Measurements from ENCODE around the gene PAPPA2.

The PAPPA2 gene

GRCh38 chr1:176499671-176500070 is 36.7 kb downstream of the PAPPA2 start:
- no peak for DNase-seq

GRCh38 chr1:176501599-176501998 is 38.6 kb downstream of the PAPPA2 start:
- DNase-seq: no peak

DNA sequence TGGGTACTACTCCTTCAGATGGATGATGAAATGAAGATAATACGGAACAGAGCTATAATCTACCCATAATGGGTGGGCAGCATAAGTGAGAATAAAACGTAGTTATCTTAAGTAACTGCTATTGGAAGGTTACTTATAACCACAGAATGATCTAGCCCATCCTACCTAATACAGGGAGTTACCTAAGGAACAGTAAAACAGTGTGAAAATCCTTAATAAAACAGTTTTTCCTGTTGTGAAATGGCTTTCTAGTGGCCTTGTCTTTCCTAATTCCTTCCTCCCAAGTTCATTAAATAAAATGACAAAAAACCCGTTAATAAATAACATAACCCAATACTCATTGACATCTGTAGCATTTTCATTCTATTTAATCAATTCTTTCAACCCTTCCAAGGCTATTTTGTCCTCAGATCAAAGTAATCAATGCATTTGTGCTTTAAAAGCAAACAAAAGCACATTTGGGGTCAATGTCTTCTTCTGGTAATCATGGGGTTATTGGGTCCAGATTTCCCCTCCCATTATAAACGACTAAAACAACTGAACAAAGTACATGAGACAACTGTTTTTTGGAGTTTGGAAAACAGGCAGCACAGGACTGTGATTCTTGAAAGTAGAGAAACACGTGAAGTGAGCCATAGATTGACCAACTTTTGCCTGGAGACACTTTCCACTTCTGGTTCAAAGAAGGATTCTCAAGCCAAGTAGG is 42.0 kb downstream of the PAPPA2 start:
- DNase-seq: no peak

- no peak for DNase-seq
These were observed 50.0 kb downstream of the PAPPA2 start for GRCh38 chr1:176512966-176513365.

GRCh38 chr1:176515310-176515709 is 52.3 kb downstream of the PAPPA2 start:
- no peak for DNase-seq

DNA sequence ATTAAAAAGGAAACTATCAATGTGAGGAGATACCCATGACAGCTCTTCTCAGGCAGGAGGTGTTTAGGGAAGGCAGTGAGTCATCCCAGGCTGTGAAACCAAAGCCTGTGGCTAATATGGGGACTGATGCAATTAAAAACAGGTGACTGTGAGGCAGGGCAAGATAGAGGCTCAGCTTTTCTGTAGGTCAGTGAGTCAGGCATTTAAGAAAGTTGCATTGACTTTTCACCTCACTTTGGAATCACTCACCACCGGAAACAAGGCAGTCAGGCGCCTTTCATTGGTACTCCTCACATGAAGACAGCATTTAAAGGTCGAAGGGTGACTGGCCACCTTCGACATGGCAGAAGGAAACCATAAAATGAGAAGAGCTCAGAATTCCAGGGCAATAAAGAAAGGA is 54.5 kb downstream of the PAPPA2 start:
- DNase-seq: no peak

DNA sequence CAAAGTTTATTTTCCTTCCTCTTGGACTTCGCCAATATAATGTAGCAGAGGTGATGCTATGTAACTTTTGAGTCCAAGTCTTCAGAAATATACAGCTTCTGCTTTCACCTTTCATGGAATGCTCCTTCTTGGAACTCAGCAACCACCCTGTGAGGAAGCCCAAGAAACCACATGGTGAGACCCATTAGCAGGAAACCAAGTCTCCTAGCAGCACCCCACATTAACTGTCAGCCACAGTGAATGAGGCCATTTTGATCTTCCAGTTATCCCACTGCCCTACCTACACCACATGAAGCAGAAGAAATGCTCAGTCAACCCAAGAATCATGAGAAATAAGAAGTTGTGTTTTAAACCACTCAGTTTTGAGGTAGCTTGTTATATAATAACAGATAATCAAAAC is 58.2 kb downstream of the PAPPA2 start:
- DNase-seq: no peak

DNA sequence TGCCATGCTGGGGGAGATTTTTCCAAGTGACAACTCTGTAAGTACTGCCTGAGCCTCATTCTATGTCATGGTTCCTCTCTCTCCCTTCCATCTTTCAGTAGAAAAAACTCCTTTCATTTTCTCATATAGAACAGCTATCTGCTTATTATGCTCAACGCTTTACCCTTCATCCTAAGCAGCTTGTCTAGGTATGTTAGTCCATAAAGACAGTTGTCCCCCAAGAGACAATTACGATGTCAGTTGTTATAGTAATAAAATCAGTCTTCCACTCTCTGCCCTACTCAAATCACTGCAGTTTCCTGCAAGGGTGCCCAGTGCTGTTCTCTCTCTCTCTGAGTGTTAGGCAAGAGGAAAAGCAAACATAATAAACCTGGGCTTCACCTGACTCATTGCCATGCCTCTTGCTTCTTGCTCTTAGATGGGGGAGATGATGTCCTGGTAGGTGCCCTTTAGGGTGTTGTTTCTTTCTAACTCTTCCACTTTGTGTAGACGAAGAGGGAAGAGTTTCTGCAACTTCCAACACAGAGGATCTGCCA is 59.4 kb downstream of the PAPPA2 start:
- no peak for DNase-seq

- DNase-seq: no peak
These were observed 66.6 kb downstream of the PAPPA2 start for GRCh38 chr1:176529395-176530090.

GRCh38 chr1:176531036-176531435 is 68.1 kb downstream of the PAPPA2 start:
- DNase-seq: no peak

GRCh38 chr1:176531921-176532897 is 69.2 kb downstream of the PAPPA2 start:
- DNase-seq: no peak

GRCh38 chr1:176533020-176533419 is 70.0 kb downstream of the PAPPA2 start:
- no peak for DNase-seq

DNA sequence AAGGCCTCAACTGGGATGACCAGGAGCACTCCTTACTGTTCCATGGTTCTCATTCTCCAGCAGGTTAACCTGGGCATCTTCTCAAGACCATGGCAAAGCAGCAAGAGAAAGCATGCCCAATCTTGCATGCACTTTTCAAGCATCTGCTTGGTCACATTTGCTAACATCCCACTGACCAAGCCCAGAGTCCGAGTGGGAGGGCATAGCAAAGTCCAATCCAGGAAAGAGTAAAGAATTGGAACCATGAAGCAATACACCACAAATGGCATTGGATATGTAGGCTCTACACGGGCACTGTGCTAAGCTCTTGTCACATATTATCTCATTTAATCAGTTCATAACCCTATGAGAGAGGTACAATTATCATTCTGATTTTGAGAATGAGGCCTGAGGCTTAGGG is 73.6 kb downstream of the PAPPA2 start:
- DNase-seq: no peak

GRCh38 chr1:176539018-176539417 is 76.0 kb downstream of the PAPPA2 start:
- DNase-seq: no peak

DNA sequence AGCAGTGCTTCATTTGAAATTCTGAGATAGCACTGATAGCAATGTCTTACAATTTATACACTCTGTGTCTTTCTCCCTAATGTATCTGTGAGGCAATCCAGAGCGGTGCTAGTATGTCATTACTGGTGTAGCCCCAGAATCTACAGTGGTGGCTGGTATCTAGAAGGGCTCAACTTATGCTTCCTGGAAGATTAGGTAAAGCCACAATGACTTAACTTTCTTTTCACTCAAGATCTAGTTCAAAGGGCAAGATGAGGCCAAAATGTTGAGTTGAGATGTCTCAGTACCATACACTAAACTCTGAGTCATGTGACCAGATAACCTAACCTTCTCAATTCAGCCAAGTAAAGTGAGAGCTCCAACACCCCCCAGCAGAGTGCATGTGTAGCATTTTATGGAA is 77.5 kb downstream of the PAPPA2 start:
- DNase-seq: no peak

DNA sequence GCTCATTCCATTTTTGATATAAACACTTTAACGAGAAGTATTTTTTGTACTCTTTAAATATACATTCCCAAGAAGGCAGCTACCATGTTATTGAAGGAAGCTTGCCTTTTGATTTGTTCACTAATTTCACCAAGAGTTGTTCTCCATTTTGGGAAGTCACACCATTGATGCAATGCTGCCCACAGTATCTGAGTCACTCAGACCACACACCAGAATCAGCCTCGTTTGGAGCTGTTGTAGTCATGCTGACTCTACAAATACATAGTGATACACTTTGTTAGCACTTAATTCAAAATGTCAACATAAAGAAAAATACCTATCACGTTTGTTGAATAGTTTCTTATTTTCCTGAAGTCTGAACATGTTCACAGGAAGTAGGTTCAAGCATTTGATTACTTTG is 78.7 kb downstream of the PAPPA2 start:
- no peak for DNase-seq

- DNase-seq: no peak
These were observed 79.4 kb downstream of the PAPPA2 start for GRCh38 chr1:176542352-176542751.

GRCh38 chr1:176543360-176544129 is 80.6 kb downstream of the PAPPA2 start:
- no peak for DNase-seq

GRCh38 chr1:176545034-176545639 is 82.2 kb downstream of the PAPPA2 start:
- no peak for DNase-seq

DNA sequence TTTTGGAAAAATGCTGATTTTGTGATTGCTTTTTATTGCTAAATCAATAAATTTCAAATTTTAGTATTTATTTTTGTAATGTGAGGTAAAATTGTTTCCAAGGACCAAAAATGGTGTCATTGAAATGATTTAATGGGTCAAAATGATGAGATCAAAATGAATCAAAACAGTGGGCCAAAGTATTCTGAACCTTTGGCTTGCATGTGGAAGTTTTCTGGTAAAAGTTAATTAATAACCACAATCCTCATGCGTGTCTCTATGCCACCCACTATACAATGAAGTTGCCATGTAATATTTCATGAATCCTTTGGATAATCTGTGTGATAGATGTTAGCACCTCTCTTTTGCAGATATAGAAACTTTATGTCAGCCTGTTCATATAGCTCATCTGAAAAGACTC is 83.8 kb downstream of the PAPPA2 start:
- DNase-seq: no peak

DNA sequence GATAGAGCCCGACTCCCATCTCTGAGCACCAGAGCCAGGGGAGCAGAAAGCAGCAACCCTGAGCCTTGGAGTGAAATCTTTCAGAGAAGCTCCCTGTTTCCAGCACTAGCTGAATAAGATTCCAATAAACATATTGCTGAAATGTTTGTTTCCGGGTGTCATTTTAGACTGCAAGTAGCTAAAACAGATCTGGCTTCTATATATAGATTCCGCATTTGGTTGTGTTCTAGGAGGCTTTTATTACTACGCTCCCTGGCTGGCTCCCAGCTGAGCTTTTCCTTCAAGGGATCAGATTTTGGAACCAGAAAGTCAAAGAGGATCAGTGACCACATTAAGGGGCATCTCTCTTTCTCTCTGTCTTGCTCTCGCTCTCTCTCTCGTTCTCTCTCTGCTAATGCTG is 88.2 kb downstream of the PAPPA2 start:
- DNase-seq: no peak
